ENCODE data around the gene DIPK1A. TPM values are rescaled to one million over a fixed set of nuclear protein-coding genes. Genes with fewer than 3 reads are reported as not detected.
"Not testable (repeated sequence)": the region's sequence is repeated elsewhere in the genome, so short reads cannot be mapped to it uniquely, and the experiment has no call there.

The DIPK1A gene
- total RNA-seq, 1 donor from 2014 or later: 2.8 TPM

GRCh38 chr1:92980732-92981647, 19.7 kb upstream of the DIPK1A start:
- ATAC-seq: no peak

GRCh38 chr1:92975551-92976232, 14.4 kb upstream of the DIPK1A start:
- peak; percentile 62 for ATAC-seq

GRCh38 chr1:92974112-92974511, 12.8 kb upstream of the DIPK1A start:
- ATAC-seq: not testable (repeated sequence)

GRCh38 chr1:92973203-92973897, 12.1 kb upstream of the DIPK1A start:
- peak; percentile 49 for ATAC-seq

- no peak for ATAC-seq
Measured at GRCh38 chr1:92972409-92973129, 11.3 kb upstream of the DIPK1A start.

GRCh38 chr1:92971932-92972331, 10.7 kb upstream of the DIPK1A start:
- ATAC-seq: not testable (repeated sequence)

- peak; percentile 18 for ATAC-seq
Measured at GRCh38 chr1:92970990-92971689, 9.9 kb upstream of the DIPK1A start.

- no peak for ATAC-seq
Measured at GRCh38 chr1:92969517-92969916, 8.3 kb upstream of the DIPK1A start.

GRCh38 chr1:92968138-92969032, 7.1 kb upstream of the DIPK1A start:
- peak; percentile 52 for ATAC-seq

GRCh38 chr1:92964998-92965397, 3.7 kb upstream of the DIPK1A start:
- ATAC-seq: no peak

DNA sequence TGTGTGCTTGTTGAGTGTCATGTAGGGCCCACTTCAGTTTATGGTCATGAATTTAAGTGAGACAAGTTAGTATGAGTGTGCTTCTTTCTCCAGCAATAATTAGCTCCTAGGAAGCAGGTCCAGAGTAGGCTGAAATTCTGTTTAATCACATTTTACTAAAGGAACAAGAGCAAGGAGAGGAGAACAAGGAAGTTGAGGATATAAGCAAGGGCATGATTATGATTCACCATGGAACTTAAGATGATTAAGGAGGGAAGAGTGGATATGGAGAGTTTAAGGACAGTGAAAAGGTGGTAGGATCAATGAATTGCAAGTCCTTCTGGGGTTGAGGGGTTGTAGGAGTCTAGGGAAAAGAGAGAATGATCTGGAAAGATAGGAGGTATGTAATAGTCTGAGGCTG, 3.1 kb upstream of the DIPK1A start:
- ATAC-seq: no peak

- peak; percentile 75 for ATAC-seq
Measured at GRCh38 chr1:92961896-92962752, 862 bp upstream of the DIPK1A start.

GRCh38 chr1:92960395-92961130, 699 bp downstream of the DIPK1A start:
- peak; percentile 56 for ATAC-seq

GRCh38 chr1:92958203-92958970, 2.9 kb downstream of the DIPK1A start:
- no peak for ATAC-seq

DNA sequence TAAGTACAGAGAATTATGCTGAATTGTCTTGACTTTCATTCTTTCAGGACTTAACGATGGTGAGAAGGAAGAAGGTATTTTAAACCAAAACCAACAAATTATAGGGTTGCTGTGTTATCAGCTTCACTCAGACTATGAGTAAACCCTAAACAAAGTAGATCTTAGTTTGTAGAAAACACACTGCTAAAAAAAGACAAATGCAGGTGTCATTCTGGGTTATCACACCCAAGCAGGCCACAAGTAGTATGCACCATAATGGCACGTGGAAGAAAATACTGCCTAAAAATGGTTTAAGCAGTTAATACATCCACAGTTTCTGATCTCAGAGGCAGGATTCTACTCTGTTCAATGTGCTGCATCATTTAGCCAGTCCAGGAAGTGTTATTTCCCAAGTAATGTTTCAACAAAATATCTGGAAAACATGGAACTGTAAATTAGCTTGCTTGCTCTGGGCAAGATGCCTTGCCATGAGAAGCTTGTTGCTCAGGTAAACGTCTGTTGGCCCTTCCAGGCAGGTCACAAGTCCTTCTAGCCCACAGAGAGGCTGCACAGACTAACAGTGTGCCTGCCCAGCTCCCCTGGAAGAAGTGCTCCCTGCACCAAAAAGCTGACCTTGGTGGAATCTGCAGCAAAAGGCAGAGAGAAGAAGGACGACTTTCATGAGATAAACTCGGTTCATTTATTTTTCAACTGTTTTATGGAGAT, 4.1 kb downstream of the DIPK1A start:
- no peak for ATAC-seq

DNA sequence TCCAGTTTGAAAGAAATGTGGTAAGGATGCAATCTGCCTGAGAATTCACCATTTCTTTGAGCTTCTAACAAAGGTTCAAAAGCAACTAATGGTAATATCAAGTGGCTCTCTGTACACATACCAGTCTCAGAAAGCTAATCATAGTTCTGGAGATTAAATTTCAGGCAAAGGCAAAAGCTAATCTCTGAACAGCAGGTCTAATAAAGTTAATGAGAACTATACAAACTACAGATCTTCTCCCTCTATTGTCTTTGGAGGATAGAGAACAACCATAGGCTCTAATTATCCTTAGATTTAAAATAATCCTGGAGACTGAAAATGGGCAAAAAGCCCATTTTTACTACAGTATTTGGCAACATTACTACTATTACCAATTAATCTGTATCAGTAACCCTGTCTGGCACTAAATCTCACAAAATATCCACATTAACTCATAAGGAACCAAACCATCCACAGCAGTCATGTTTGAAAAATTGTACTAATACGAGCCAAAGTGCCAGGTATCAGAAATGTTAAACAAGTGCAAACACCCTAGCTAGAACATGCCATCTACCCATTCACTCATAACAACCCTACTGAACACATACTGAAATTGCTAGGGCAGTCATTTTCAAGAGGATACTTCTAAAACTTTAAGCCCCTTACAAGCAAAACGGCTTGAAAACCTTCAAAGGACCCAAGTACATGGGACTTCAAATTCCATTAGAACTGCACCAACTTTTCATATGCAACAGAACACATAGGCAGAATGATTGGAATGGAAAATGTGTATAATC, 4.8 kb downstream of the DIPK1A start:
- no peak for ATAC-seq

GRCh38 chr1:92953491-92953890, 7.8 kb downstream of the DIPK1A start:
- ATAC-seq: no peak
